HCT116 (cell line): ENCODE results near the gene KCNK4. TPM values are rescaled to one million over a fixed set of nuclear protein-coding genes. Genes with fewer than 3 reads are reported as not detected.

Experiments
- ATAC-seq: fragments of 200-7000 bp; cut with Tn5 transposase; 2 replicates; pipeline ENCODE4 v1.9.1; 2020; ENCODE audit warnings: mild to moderate bottlenecking, moderate library complexity
- BruUV-seq: library from RNA; stranded (reverse); fragments of 400-500 nt; replicated peaks from 2 replicates; lab custom pipeline; 2021; lab: Mats Ljungman, UMichigan
- CTCF ChIA-PET: fragments of 300-600 bp; sonication (Branson Sonifier 250); formaldehyde crosslinking; loops from one replicate; lab custom pipeline; 2021; ENCODE audit warnings: antibody characterized with exemption; lab: Charles Lee
- POLR2A ChIA-PET: fragments of 300-600, 350-600 bp; sonication (Branson Sonifier 250); formaldehyde crosslinking; loops from one replicate; lab custom pipeline; 2021; ENCODE audit warnings: antibody characterized with exemption; lab: Charles Lee
- RAD21 ChIA-PET, 2 experiments: fragments of 300-600 bp; sonication (Branson Sonifier 250); formaldehyde crosslinking; loops; one replicate each; lab custom pipeline; 2023; ENCODE audit warnings: low total read pairs in 2 of 2; ENCODE audit not compliant: uncharacterized antibody in 2 of 2, unreplicated experiment in 2 of 2, low non-redundant PET in 1 of 2; lab: Charles Lee
- DNase-seq: peaks from one replicate; pipeline ENCODE4 v3.0.0-alpha.2; 2010; ENCODE audit warnings: low read depth, low spot score
- H2AFZ ChIP-seq: fragments of 200-600 bp; shearing (Covaris generic), sonication (generic); 2 replicates; pipeline ENCODE4 v1.6.1; 2017; ENCODE audit warnings: low read depth, mixed run types, mixed read lengths, antibody characterized with exemption, low read length; ENCODE audit not compliant: poor library complexity, severe bottlenecking
- H3K27ac ChIP-seq: 2 replicates; pipeline ENCODE4 v1.5.1; 2012; ENCODE audit warnings: low read depth, low read length
- H3K27me3 ChIP-seq: fragments of 200-600 bp; sonication (generic); 2 replicates; pipeline ENCODE4 v1.6.1; 2016; ENCODE audit warnings: mixed run types, low read length, mixed read lengths; ENCODE audit not compliant: insufficient read depth
- H3K36me3 ChIP-seq, 2 experiments: fragments of 200-500 bp in 1 of 2; fragments of 200-600 bp in 1 of 2; sonication (Bioruptor generic) in 1 of 2; sonication (generic) in 1 of 2; 2 replicates each; pipeline versions ENCODE4 v1.5.1 to v1.6.1; 2014 to 2016; ENCODE audit warnings: low read length in 2 of 2, inconsistent platforms in 1 of 2, mixed read lengths in 1 of 2, mixed run types in 1 of 2; ENCODE audit not compliant: insufficient read depth in 2 of 2, control insufficient read depth in 1 of 2
- H3K4me1 ChIP-seq, 2 experiments: fragments of 200-600 bp in 1 of 2; sonication (generic) in 1 of 2; 2 replicates each; pipeline versions ENCODE4 v1.5.1 to v1.6.1; 2012 to 2017; ENCODE audit warnings: low read length in 2 of 2, inconsistent platforms in 1 of 2, mild to moderate bottlenecking in 1 of 2, mixed read lengths in 1 of 2, mixed run types in 1 of 2, moderate library complexity in 1 of 2; ENCODE audit not compliant: insufficient read depth in 2 of 2, control insufficient read depth in 1 of 2
- H3K4me2 ChIP-seq: fragments of 200-600 bp; sonication (generic); 2 replicates; pipeline ENCODE4 v1.6.1; 2017; ENCODE audit warnings: mixed run types, low read length, mixed read lengths
- H3K4me3 ChIP-seq, 2 experiments: fragments of 200-600 bp in 1 of 2; sonication (generic) in 1 of 2; replicated peaks in 1 of 2; 2 replicates each; pipeline ENCODE4 v1.5.1; 2011 to 2016; ENCODE audit warnings: low read length in 2 of 2, control low read depth in 1 of 2, low read depth in 1 of 2, mild to moderate bottlenecking in 1 of 2, mixed read lengths in 1 of 2, mixed run types in 1 of 2
- H3K79me2 ChIP-seq: fragments of 200-600 bp; sonication (generic); 2 replicates; pipeline ENCODE4 v1.6.1; 2017; ENCODE audit warnings: mild to moderate bottlenecking, mixed run types, low read length, moderate library complexity, mixed read lengths; ENCODE audit not compliant: insufficient read depth
- H3K9ac ChIP-seq: fragments of 200-600 bp; sonication (generic); 2 replicates; pipeline ENCODE4 v1.6.1; 2016; ENCODE audit warnings: low read length, mixed read lengths
- H3K9me2 ChIP-seq: fragments of 200-600 bp; sonication (generic), shearing (Covaris generic); 2 replicates; pipeline ENCODE4 v1.6.1; 2017; ENCODE audit warnings: mixed run types, mild to moderate bottlenecking, moderate library complexity; ENCODE audit not compliant: insufficient read depth
- H3K9me3 ChIP-seq, 2 experiments: fragments of 200-500 bp in 1 of 2; fragments of 200-600 bp in 1 of 2; sonication (Bioruptor generic) in 1 of 2; sonication (generic) in 1 of 2; 2 replicates each; pipeline ENCODE4 v1.6.1; 2014 to 2017; ENCODE audit warnings: low read length in 2 of 2, mixed read lengths in 2 of 2, inconsistent platforms in 1 of 2, low read depth in 1 of 2, mild to moderate bottlenecking in 1 of 2, mixed run types in 1 of 2, moderate library complexity in 1 of 2; ENCODE audit not compliant: control insufficient read depth in 1 of 2, insufficient read depth in 1 of 2
- H4K20me1 ChIP-seq: fragments of 200-600 bp; sonication (generic), shearing (Covaris generic); 2 replicates; pipeline ENCODE4 v1.6.1; 2017; ENCODE audit warnings: mixed run types, mild to moderate bottlenecking, moderate library complexity; ENCODE audit not compliant: insufficient read depth
- EGR1 ChIP-seq: IDR thresholded peaks from 2 replicates; pipeline ENCODE4 v1.6.1; 2012; ENCODE audit warnings: low read depth
- RAD21 ChIP-seq: IDR thresholded peaks from 2 replicates; pipeline ENCODE4 v1.6.1; 2012; ENCODE audit warnings: low read depth, mild to moderate bottlenecking
- SP1 ChIP-seq: IDR thresholded peaks from 2 replicates; pipeline ENCODE4 v1.6.1; 2012; ENCODE audit warnings: low read depth
- YY1 ChIP-seq: IDR thresholded peaks from 2 replicates; pipeline ENCODE4 v1.6.1; 2011; ENCODE audit warnings: low read length, low read depth, moderate library complexity, mild to moderate bottlenecking; ENCODE audit not compliant: insufficient replicate concordance; ENCODE audit errors: extremely low read depth
- ZFX ChIP-seq: fragments of 450-650 bp; IDR thresholded peaks from 2 replicates; pipeline ENCODE4 v1.6.1; 2017
- ZNF274 ChIP-seq: fragments of 200-500 bp; sonication (Bioruptor generic); IDR thresholded peaks from 2 replicates; pipeline ENCODE4 v1.6.1; 2014; ENCODE audit warnings: mild to moderate bottlenecking, low read depth, low read length, inconsistent platforms
- intact Hi-C: fragments of 100-400 bp; cut with micrococcal nuclease; formaldehyde crosslinking; loops from 2 replicates; pipeline ENCODE4 v1.10.0; 2022
- total RNA-seq: library from RNA; stranded (reverse); gene quantifications from one replicate; pipeline ENCODE4 v1.2.1, GENCODE V29; 2021; ENCODE audit not compliant: unreplicated experiment
- TF ChIP-seq, protein P1 (sequence below): IDR thresholded peaks from 2 replicates; pipeline ENCODE4 v1.6.1; 2012; ENCODE audit warnings: low read depth
- TF ChIP-seq, protein P2 (sequence below): IDR thresholded peaks from 2 replicates; pipeline ENCODE4 v1.6.1; 2011; ENCODE audit warnings: mild to moderate bottlenecking, low read length, moderate library complexity; ENCODE audit not compliant: insufficient replicate concordance; ENCODE audit errors: extremely low read depth

KCNK4 gene
- total RNA-seq, 1 experiment from 2014 or later, result not detected

DNA sequence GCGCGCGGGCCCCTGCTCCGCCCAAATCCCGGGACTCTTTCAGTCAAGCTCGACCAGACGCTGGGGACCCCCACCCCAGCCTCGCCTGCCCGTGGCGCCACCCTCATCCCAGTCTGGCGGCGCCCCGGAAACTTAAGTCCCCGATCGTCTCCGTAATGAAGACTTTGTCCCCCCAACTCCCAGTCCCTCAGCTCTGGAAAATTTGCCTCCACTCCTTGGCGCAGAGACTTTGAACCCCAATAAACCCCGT is 39.4 kb upstream of the KCNK4 start:
- Histone ChIP-seq H3K27me3 (no peaks in the 10 kb centered on the region), H3K4me3 (peak overlapping the region; percentile 96 to 98), H3K9ac (peak overlapping the region; percentile 97), H3K36me3 (peaks cover 9 to 25% of the 10 kb centered on the region in 2 experiments; a peak in 3 of 4 replicates), H3K4me2 (peak overlapping the region; percentile 95), H3K9me3 (no peaks in the 10 kb centered on the region), H4K20me1 (no peaks in the 10 kb centered on the region), H2AFZ (no peak overlapping the region), H3K4me1 (peaks cover 27 to 66% of the 10 kb centered on the region in 2 experiments), H3K79me2 (peaks cover 35% of the 10 kb centered on the region), H3K9me2 (no peaks in the 10 kb centered on the region), H3K27ac (peak overlapping the region; percentile 89)
- ChIA-PET RAD21 (interaction anchor here in 1 of 2 experiments (1.3 kb wide), 1 partner anchor 47 kb away, joined by 4 read pairs; no protein-coding TSS in a partner anchor), POLR2A (interaction anchor here (0.9 to 1.9 kb wide), 3 partner anchors 17 to 66 kb away, joined by 3 to 10 read pairs (median 7); partner anchors contain the start of genes PRDX5 and TRMT112), CTCF (interaction anchor here (1.1 to 1.5 kb wide), 4 partner anchors 18 to 105 kb away, joined by 3 to 11 read pairs (median 4); partner anchors contain the start of genes NUDT22 and TRPT1)
- ATAC-seq (no peak), DNase-seq (no peak)
- no TSS peak for BruUV-seq
- no peak for TF ChIP-seq EGR1
- no peak for TF ChIP-seq ZFX
- TF ChIP-seq, protein P1, sequence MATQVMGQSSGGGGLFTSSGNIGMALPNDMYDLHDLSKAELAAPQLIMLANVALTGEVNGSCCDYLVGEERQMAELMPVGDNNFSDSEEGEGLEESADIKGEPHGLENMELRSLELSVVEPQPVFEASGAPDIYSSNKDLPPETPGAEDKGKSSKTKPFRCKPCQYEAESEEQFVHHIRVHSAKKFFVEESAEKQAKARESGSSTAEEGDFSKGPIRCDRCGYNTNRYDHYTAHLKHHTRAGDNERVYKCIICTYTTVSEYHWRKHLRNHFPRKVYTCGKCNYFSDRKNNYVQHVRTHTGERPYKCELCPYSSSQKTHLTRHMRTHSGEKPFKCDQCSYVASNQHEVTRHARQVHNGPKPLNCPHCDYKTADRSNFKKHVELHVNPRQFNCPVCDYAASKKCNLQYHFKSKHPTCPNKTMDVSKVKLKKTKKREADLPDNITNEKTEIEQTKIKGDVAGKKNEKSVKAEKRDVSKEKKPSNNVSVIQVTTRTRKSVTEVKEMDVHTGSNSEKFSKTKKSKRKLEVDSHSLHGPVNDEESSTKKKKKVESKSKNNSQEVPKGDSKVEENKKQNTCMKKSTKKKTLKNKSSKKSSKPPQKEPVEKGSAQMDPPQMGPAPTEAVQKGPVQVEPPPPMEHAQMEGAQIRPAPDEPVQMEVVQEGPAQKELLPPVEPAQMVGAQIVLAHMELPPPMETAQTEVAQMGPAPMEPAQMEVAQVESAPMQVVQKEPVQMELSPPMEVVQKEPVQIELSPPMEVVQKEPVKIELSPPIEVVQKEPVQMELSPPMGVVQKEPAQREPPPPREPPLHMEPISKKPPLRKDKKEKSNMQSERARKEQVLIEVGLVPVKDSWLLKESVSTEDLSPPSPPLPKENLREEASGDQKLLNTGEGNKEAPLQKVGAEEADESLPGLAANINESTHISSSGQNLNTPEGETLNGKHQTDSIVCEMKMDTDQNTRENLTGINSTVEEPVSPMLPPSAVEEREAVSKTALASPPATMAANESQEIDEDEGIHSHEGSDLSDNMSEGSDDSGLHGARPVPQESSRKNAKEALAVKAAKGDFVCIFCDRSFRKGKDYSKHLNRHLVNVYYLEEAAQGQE, result no peak
- TF ChIP-seq YY1, result no peak
- no peak for TF ChIP-seq RAD21
- TF ChIP-seq, protein P2, sequence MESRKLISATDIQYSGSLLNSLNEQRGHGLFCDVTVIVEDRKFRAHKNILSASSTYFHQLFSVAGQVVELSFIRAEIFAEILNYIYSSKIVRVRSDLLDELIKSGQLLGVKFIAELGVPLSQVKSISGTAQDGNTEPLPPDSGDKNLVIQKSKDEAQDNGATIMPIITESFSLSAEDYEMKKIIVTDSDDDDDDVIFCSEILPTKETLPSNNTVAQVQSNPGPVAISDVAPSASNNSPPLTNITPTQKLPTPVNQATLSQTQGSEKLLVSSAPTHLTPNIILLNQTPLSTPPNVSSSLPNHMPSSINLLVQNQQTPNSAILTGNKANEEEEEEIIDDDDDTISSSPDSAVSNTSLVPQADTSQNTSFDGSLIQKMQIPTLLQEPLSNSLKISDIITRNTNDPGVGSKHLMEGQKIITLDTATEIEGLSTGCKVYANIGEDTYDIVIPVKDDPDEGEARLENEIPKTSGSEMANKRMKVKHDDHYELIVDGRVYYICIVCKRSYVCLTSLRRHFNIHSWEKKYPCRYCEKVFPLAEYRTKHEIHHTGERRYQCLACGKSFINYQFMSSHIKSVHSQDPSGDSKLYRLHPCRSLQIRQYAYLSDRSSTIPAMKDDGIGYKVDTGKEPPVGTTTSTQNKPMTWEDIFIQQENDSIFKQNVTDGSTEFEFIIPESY, result no peak
- no peak for TF ChIP-seq ZNF274
- no peak for TF ChIP-seq SP1
- intact Hi-C loops, result loop anchor here (2.0 kb wide), 1 partner anchor 53 kb away; the partner anchor contains the start of gene ESRRA
